ENCODE data around the gene SCARB1. TPM values are rescaled to one million over a fixed set of nuclear protein-coding genes. Genes with fewer than 3 reads are reported as not detected.

SCARB1 gene
- total and polyA plus RNA-seq, 9 of the 15 experiments (the other 6 are each of a cell fraction or from before 2014, with no cell fraction given), result 0.56 to 157 (median 52.8) TPM

DNA sequence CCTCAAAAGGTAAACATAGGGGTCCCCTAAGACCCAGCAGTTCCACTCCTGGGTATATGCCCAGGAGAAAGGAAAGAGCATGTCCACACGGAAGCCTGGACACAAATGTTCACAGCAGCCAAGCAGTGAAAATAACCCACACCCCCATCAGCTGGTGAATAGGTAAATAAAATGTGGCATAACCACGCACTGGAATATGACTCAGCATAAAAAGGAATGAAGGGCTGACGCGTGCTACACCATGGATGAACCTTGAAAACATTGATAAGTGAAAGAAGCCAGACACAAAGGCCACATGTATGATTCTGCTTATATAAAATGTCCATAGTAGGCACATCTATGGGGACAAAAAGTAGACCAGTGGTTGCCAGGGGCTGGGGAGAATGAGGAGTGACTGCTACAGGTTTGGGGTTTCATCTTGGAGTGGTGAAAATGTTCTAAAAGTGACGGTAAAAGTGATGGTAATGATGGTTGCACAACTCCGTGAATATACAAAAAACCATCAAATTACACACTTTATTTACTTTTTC lies 3.8 kb upstream of the SCARB1 start (continued):
- TF ChIP-seq, protein P1, sequence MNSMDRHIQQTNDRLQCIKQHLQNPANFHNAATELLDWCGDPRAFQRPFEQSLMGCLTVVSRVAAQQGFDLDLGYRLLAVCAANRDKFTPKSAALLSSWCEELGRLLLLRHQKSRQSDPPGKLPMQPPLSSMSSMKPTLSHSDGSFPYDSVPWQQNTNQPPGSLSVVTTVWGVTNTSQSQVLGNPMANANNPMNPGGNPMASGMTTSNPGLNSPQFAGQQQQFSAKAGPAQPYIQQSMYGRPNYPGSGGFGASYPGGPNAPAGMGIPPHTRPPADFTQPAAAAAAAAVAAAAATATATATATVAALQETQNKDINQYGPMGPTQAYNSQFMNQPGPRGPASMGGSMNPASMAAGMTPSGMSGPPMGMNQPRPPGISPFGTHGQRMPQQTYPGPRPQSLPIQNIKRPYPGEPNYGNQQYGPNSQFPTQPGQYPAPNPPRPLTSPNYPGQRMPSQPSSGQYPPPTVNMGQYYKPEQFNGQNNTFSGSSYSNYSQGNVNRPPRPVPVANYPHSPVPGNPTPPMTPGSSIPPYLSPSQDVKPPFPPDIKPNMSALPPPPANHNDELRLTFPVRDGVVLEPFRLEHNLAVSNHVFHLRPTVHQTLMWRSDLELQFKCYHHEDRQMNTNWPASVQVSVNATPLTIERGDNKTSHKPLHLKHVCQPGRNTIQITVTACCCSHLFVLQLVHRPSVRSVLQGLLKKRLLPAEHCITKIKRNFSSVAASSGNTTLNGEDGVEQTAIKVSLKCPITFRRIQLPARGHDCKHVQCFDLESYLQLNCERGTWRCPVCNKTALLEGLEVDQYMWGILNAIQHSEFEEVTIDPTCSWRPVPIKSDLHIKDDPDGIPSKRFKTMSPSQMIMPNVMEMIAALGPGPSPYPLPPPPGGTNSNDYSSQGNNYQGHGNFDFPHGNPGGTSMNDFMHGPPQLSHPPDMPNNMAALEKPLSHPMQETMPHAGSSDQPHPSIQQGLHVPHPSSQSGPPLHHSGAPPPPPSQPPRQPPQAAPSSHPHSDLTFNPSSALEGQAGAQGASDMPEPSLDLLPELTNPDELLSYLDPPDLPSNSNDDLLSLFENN (IDR thresholded peaks at IDR 0.05; ENCODE audit: low read depth in 2 of 2, low read length in 2 of 2), result no peak
- TF ChIP-seq PTBP1 (IDR thresholded peaks at IDR 0.05; ENCODE audit: low read depth, low read length) (no peak), LARP7 (IDR thresholded peaks at IDR 0.05) (no peak), ZNF830 (CRISPR knock-in tag; IDR thresholded peaks at IDR 0.05) (no peak), CHD2 (IDR thresholded peaks at IDR 0.05; ENCODE audit: low read depth, low read length) (no peak), ZNF239 (CRISPR knock-in tag; IDR thresholded peaks at IDR 0.05) (no peak), ZNF24 (IDR thresholded peaks at IDR 0.05) (0 out of 2 replicates have a peak, but pooled peaks have one; percentile 24), SP1 (CRISPR knock-in tag; IDR thresholded peaks at IDR 0.05) (no peak), TCFL5 (CRISPR knock-in tag; conservative IDR thresholded peaks at IDR 0.05) (no peak), POLR2AphosphoS5 (IDR thresholded peaks at IDR 0.05; ENCODE audit: control insufficient read depth, insufficient read depth, low read depth, low read length) (no peak), SRSF1 (IDR thresholded peaks at IDR 0.05; ENCODE audit: low read depth, low read length) (no peak), MTA3 (IDR thresholded peaks at IDR 0.05; ENCODE audit: borderline replicate concordance) (peak; percentile 64; the same call in 1 of the 2 replicates), RBM25 (IDR thresholded peaks at IDR 0.05; ENCODE audit: low read depth, low read length, severe bottlenecking) (no peak), NFXL1 (CRISPR knock-in tag; IDR thresholded peaks at IDR 0.05) (no peak; the same call in 1 of the 2 replicates), PHF20 (IDR thresholded peaks at IDR 0.05; ENCODE audit: partially characterized antibody) (no peak), GATAD2B (IDR thresholded peaks at IDR 0.05; ENCODE audit: borderline replicate concordance) (peak; percentile 70; the same call in 1 of the 2 replicates), ZFX (CRISPR knock-in tag; IDR thresholded peaks at IDR 0.05) (no peak; the same call in 1 of the 2 replicates), KDM1A (IDR thresholded peaks at IDR 0.05) (peak; percentile 28 to 48; a peak in 2 of 4 replicates), DMBX1 (CRISPR knock-in tag; IDR thresholded peaks at IDR 0.05; ENCODE audit: borderline replicate concordance) (peak; percentile 84; the same call in 1 of the 2 replicates)
- TF ChIP-seq, protein P2, sequence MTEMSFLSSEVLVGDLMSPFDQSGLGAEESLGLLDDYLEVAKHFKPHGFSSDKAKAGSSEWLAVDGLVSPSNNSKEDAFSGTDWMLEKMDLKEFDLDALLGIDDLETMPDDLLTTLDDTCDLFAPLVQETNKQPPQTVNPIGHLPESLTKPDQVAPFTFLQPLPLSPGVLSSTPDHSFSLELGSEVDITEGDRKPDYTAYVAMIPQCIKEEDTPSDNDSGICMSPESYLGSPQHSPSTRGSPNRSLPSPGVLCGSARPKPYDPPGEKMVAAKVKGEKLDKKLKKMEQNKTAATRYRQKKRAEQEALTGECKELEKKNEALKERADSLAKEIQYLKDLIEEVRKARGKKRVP (CRISPR knock-in tag; IDR thresholded peaks at IDR 0.05), result peak; percentile 43; the same call in 1 of the 2 replicates
- TF ChIP-seq, protein P3, sequence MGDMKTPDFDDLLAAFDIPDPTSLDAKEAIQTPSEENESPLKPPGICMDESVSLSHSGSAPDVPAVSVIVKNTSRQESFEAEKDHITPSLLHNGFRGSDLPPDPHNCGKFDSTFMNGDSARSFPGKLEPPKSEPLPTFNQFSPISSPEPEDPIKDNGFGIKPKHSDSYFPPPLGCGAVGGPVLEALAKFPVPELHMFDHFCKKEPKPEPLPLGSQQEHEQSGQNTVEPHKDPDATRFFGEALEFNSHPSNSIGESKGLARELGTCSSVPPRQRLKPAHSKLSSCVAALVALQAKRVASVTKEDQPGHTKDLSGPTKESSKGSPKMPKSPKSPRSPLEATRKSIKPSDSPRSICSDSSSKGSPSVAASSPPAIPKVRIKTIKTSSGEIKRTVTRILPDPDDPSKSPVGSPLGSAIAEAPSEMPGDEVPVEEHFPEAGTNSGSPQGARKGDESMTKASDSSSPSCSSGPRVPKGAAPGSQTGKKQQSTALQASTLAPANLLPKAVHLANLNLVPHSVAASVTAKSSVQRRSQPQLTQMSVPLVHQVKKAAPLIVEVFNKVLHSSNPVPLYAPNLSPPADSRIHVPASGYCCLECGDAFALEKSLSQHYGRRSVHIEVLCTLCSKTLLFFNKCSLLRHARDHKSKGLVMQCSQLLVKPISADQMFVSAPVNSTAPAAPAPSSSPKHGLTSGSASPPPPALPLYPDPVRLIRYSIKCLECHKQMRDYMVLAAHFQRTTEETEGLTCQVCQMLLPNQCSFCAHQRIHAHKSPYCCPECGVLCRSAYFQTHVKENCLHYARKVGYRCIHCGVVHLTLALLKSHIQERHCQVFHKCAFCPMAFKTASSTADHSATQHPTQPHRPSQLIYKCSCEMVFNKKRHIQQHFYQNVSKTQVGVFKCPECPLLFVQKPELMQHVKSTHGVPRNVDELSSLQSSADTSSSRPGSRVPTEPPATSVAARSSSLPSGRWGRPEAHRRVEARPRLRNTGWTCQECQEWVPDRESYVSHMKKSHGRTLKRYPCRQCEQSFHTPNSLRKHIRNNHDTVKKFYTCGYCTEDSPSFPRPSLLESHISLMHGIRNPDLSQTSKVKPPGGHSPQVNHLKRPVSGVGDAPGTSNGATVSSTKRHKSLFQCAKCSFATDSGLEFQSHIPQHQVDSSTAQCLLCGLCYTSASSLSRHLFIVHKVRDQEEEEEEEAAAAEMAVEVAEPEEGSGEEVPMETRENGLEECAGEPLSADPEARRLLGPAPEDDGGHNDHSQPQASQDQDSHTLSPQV (IDR thresholded peaks at IDR 0.05), result peak; percentile 98
